Daoy (cell line): ENCODE measurements around the gene AMPD3. TPM values are rescaled to one million over a fixed set of nuclear protein-coding genes. Genes with fewer than 3 reads are reported as not detected.

Experiments used
- DNase-seq: peaks from one replicate; pipeline ENCODE4 v3.0.0-alpha.2; 2015; ENCODE audit warnings: low read depth
- total RNA-seq: library from RNA; depleted of rRNA; stranded (reverse); fragments of >200 nt; shearing (Covaris generic); gene quantifications from 2 replicates; pipeline ENCODE4 v1.2.3, GENCODE V29; 2014

Gene AMPD3
- total RNA-seq, 1 experiment from 2014 or later: 2.0 TPM

- peak; percentile 37 for DNase-seq
Measured at GRCh38 chr11:10488121-10488933, 33.3 kb downstream of the AMPD3 start.

- DNase-seq: no peak
Measured at GRCh38 chr11:10488934-10489691, 34.0 kb downstream of the AMPD3 start.

GRCh38 chr11:10490032-10490397 is 35.0 kb downstream of the AMPD3 start:
- DNase-seq: no peak

GRCh38 chr11:10490398-10491241 is 35.6 kb downstream of the AMPD3 start:
- peak; percentile 85 for DNase-seq

- DNase-seq: no peak
Measured at GRCh38 chr11:10492084-10492483, 37.0 kb downstream of the AMPD3 start.

- DNase-seq: no peak
Measured at GRCh38 chr11:10493041-10493663, 38.1 kb downstream of the AMPD3 start.

- no peak for DNase-seq
Measured at GRCh38 chr11:10494636-10495463, 39.8 kb downstream of the AMPD3 start.

- no peak for DNase-seq
Measured at GRCh38 chr11:10495464-10495786, 40.4 kb downstream of the AMPD3 start.

GRCh38 chr11:10496296-10496936 is 41.4 kb downstream of the AMPD3 start:
- no peak for DNase-seq

- DNase-seq: no peak
Measured at GRCh38 chr11:10497371-10498021, 42.4 kb downstream of the AMPD3 start.

- DNase-seq: no peak
Measured at GRCh38 chr11:10498022-10498400, 42.9 kb downstream of the AMPD3 start.

- no peak for DNase-seq
Measured at GRCh38 chr11:10498426-10499250, 43.6 kb downstream of the AMPD3 start.

GRCh38 chr11:10499452-10499851 is 44.4 kb downstream of the AMPD3 start:
- DNase-seq: no peak

GRCh38 chr11:10499874-10500601 is 45.0 kb downstream of the AMPD3 start:
- DNase-seq: no peak

GRCh38 chr11:10500757-10501684 is 46.0 kb downstream of the AMPD3 start:
- DNase-seq: no peak

GRCh38 chr11:10502065-10502680 is 47.1 kb downstream of the AMPD3 start:
- no peak for DNase-seq

GRCh38 chr11:10502770-10503169 is 47.7 kb downstream of the AMPD3 start:
- DNase-seq: no peak
